Stimulated activated CD8-positive, alpha-beta memory T cell treated with anti-CD3 and anti-CD28 coated beads, Interleukin-12 subunit alpha, Interleukin-12 subunit beta, amount 100 ng/mL, for 1 hour (primary cell): ENCODE data around the gene ZNF865.
"Not testable (repeated sequence)": the region's sequence is repeated elsewhere in the genome, so short reads cannot be mapped to it uniquely, and the experiment has no call there.

ENCODE experiments used
- DNase-seq: peaks from one replicate; pipeline ENCODE4 v3.0.0-alpha.2; 2020; ENCODE audit warnings: low read depth

ZNF865 gene

DNA sequence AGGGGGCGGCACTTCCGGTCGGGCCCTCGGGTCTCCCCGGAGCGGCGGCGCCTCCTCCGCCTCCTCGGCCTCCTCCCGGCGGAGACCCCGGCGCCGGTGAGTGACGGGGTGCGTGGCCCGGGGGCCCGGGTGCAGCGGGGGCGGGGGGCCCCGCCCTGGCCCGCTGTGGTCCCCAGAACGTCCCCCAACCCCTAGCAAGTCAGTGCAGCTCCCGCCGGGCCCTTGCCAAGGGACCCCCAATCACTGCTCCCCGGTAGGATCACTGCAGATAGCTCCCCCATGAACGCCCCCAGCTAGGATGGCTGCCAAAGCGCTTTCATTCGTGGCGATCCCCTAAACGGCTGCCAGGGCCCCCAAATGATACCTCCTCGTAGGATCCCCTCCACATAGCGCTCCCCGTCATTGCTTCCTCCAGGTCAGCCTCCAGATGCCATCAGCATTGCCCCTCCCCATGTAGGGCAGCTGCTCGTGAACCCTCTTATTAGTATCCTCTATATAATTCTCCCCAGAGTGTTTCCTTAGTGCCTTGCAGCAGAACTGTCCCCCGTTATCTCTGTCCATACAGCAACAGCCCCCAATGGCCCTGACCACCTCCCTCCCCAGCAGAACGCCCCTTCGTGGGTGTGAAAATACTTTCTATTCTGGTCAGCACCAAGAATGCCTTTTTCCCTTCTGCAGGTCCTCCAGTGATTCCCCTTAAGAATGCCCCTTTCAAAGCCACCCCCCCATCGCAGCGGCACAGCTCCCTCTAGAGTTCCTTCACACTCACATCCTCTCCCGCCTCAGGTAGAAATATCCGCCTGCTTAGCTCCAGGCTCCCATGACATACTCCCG, at the start of gene ZNF865:
Gene ZNF865 (plus strand): TSS at position 11 of the 834 bp plus-strand sequence. CDS start 7,972 bp downstream, outside the sequence.
- DNase-seq = peak; percentile 56

DNA sequence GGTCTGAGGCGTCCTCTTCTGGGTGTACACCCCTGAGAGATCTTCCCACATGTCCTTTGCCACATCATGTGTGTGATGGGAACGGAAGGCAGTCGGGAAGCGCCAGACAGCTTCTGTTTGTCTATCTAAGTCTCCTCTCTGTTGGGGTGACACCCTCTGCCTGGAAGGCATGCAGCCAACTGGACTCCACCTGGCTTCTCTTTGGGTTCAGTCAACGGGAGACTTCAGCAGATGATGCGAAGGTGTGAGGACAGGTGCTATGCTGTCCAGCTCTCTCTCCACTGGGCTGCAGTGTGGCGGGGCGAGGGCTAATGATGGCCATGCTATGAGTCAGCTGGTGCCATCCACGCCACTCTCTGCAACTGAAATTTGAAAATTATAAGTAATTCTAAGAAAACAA, 45.8 kb upstream of the ZNF865 start:
- no peak for DNase-seq

DNA sequence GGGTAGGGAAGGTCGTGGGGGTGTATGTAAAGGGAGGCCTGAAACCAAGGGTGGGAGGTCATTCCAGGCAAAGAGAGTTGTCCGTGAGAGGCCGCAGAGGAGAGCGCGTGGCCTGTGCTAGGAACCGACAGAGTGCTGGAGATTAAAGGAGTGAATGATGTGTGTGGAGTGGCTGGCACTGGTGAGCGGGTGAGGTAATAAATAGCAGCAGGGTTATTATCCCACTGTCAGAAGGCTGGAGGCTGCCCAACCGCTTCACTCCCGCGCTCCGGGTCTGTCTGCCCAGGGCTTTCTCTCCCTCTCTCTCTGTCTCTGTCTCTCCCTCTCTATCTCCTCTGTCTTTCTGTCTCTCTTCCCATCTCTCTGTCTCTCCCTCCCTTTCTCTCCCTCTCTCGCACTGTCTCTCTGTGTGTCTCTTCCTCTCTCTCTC, 42.2 kb upstream of the ZNF865 start:
- no peak for DNase-seq

DNA sequence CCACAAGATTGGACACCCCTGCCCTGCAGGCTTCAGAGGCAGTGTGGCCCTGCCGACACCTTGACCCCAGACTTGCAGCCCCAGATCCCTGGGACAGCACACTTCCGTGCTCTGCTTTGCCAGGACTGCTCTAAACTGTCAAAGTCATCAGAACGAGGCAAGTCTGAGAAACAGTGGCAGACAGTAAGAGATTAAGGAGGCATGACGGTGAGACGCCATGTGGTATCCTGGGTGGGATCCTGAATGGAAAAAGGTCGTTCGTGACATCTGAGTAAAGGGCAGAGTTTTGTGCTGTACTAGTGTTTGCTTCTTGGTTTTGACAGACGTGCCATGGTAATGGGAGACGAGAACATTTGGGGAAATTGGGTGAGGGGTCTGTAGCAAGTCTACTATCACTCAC, 38.6 kb upstream of the ZNF865 start:
- DNase-seq = no peak

DNA sequence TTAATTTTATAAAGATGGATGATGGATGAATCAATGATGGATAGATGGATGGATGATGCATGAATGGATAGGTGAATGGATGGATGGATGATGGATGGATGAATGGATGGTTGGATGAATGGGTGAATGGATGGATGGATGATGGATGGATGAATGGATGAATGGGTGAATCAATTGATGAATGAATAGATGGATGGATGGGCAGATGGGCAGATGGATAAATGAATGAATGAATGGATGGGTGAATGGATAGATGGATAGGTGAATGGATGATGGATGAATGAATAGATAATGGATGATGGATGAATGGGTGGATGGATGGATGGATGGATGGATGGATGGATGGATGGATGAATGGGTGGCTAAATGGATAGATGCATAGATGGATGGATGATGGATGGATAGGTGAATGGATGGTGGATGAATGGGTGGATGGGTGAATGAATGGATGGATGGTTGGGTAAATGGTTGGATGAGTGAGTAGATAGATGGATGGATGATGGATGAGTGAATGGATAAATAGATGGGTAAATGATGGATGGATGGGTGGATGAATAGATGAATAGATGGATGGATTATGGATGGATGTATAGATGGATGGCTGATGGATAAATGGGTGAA, 37.6 kb upstream of the ZNF865 start:
- no peak for DNase-seq

DNA sequence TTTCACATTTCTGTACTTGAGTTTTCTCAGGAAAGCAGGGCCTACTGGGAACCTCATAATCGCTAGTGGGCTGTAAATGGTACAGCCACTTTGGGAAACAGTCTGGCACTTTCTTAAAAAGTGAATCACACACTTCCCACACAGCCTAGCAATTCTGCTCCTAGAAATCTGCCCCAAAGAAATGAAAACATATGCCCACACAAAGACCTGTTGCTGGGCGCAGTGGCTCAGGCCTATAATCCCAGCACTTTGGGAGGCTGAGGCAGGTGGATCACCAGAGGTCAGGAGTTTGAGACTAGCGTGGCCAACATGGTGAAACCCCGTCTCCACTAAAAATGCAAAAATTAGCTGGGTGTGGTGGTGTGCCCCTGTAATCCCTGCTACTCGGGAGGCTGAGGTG, 36.0 kb upstream of the ZNF865 start:
- not testable (repeated sequence) for DNase-seq

DNA sequence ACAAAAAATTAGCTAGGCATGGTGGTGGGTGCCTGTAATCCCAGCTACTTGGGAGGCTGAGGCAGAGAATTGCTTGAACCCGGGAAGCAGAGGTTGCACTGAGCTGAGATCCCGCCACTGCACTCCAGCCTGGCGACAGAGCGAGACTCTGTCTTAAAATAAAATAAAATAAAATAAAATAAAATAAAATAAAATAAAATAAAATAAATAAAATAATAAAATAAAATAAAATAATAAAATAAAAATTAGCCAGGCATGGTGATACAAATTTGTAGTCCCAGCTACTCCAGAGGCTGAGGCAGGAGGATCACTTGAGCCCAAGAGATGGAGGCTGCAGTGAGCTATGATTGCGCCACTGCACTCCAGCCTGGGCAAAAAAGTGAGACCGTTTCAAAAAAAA, 31.5 kb upstream of the ZNF865 start:
- not testable (repeated sequence) for DNase-seq

DNA sequence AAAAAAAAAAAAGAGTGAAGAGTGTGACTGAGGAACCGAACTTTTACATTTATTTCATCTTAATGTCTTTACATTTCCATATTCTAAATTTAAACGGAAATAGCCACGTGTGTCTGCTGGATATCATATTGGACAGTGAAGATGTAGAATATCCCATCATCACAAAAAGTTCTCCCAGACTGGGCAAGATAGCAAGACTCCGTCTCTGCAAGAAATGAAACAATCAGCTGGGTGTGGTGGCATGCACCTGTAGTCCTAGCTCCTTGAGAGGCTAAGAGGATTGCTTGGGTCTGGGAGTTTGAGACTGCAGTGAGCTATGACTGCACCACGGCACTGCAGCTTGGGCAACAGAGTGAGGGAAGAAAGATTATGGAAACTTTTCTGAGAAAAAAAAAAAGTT, 28.7 kb upstream of the ZNF865 start:
- no peak for DNase-seq

DNA sequence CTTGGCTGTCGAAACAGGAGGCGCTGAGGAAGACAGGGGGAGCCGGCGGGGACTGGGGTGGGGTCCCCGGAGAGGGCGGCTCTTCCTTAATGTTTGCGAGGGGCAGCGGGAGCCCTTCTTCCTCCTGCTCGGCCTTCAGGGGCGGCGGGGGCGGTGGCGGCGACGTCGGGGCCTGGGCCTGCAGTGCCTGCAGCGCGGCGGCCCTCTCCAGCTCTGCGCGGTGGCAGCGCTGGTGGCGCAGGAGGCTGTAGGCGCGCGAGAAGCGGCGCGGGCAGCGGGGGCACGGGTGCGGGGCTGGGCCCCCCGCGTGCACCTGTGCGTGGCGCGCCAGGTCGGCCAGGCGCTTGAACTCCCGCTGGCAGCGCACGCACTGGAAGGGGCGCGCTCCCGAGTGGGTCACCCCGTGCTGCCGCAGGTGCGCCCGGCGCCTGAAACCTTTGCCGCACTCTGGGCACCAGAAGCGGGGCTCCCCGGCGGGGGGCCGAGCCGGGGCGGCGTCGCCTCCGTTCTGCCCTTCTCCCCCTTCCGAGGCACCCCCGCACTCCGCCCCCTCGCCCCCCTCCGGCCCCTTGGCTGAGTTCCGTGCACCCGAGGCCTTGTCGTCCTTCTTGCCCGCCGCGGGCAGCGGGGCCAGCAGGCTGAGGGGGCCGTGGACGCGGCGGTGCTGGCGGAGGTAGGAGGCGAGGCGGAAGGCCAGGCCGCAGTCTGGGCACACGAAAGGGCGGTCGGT, 27.3 kb upstream of the ZNF865 start:
- no peak for DNase-seq

DNA sequence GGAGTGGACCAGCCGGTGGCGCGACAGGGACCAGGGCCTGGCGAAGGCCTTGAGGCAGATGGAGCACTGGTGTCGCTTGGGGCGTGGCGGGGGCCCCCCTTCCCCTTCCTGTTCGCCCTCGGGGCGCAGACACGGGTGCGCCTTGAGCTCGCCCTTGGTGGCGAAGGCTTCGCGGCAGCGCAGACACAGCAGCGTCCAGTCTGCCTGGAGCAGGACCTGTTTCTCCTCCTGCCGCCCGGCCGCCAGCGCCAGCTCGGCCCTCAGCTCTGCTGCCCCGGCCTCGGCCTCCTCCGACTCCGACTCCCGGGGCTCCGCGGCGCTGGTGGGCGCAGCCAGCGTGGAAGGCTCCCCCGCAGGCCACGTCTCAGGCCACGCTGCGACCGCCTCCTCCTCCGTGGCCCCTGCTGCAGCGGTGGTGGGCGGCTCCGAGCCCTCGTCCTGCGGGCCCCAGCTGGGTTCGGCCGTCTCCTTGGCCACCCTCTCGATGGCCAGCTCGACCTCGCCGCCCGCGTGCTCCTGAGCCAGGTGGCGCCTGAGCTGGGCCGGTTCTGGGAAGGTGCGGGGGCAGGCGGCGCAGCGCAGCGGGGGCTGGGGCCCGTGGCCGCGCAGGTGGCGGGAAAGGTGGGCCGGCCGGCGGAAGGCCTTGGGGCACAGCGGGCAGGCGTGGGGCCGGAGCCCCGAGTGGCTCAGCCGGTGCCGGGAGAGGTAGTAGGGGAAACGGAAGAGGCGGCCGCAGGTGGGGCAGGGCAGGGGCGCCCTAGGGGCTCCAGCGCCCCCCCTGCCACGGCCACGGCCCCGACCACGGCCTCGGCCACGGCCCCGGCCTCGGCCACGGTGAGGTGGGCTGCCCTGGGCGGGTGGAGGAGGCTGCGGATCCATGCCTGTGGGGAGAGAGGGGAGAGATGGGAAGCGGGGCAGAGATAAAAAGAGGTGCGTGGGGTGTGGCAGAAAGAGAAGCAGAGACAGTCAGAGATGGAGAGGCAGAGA, 26.4 kb upstream of the ZNF865 start:
- DNase-seq = no peak

DNA sequence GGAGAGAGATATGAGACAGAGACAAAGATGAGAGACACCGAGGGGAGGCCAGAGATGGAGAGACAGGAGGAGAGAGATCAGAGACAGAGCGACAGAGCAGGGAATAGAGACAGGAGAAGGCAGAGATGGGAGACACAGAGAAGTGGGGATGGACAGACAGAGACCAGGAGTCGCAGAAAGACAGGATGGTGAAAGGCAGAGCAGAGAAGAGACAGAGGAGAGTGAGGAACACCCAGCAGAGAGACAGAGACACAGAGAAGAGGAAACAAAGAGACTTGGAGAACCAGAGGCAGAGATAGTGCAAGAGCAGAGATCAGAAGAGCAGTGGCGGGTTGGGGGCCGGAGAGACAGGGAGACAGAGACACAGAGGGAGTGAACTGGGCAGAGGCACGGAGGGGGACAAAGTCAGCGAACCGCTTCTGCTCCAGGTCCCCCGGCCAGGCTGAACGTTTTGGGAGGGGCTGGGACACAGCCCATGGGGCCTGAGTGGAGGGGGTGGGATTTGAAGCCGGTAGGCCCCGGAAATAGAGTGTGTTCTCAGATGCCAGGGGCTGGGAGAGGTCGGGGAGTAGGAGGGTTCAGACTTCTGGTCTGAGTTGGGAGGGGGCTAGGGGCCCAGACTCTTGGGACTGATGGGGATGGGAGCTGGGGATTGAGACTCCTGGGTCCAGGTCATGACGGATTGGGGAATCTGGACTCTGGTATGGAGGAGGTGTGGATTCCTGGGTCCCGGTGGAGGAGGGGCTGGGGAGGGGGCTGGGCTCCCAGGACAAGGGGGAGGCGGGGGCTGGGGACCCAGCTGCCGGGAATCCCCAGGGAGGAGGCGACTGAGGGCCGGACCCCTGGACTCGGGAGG, 25.5 kb upstream of the ZNF865 start:
- no peak for DNase-seq

DNA sequence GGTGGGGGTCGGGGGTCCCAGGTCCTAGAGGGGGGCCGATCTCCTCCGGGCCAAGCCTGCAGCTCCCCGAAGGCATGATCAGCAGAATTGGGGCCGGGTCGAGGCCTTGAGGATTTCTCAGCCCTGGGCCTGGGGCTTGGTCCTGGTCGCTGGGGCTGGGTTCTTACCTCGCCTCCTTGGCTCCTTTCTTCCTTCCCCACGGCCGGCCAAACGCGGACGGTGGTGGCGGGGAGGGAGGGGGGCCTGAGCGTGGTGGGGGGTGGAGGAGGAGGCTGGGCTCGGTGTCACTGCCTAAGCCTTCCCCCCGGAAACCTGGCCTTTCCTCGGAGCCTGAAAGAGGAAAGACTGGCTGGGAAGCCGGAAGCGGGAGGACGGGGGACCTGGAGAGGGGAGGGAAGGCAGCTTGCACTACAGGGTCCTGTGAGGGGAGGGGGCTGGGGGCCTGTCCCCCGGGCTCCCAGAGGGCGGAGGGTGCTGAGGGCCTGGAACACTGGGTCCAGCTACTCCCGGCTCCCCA, 24.8 kb upstream of the ZNF865 start, which contains the start of gene ZNF579:
Gene ZNF579 (minus strand): TSS at position 221 of the 517 bp plus-strand sequence. CDS start 1,209 bp downstream, outside the sequence.
- DNase-seq = peak; percentile 56

DNA sequence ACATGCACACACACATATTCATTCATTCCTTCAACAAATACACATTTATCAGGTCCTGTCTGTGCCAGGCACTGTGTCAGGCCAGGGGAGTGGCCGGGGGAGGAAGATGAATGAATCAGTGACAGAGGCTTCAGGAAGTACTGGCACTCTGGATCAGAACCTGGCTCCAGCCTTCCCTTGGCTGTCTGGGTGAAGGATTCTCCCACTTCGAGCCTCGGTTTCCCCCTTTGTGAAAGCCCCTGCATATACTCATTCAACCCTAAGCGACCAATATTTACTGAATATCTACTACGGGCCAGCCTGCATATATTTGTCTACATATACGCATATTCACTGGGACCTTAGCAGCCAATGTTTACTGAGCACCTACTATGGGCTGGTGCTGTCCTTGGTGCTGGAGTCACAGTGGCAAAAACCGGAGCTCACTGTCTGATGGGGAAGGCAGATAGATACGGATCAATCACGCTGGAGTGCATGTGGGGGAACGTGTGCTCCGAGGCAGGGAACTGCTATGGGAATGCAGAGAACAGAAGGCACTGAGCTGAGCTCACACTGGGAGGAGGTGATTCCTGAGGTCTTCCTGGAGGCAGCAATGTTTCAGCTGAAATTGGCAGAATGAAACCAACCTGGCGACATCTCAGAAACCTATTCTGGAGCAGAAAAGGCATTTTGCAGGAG, 24.2 kb upstream of the ZNF865 start:
- no peak for DNase-seq

DNA sequence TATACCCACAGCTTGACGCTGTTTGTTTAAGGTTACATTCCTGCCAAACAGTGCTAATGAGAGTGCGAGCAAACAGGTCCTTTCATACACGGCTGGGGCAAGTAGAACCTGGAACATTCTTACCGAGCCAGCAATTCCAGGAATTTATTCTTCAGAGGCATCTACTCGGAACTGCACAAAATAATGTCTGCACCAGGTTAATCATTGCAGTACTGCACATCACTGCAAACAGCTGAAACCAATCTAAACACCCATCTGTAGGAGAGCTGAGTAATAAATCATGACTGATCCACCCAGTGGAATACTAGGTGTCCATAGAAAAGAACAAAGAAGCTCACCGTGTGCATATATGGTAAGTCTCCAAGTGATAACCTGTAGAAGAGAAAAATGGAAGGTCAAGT, 23.6 kb upstream of the ZNF865 start:
- DNase-seq = no peak

DNA sequence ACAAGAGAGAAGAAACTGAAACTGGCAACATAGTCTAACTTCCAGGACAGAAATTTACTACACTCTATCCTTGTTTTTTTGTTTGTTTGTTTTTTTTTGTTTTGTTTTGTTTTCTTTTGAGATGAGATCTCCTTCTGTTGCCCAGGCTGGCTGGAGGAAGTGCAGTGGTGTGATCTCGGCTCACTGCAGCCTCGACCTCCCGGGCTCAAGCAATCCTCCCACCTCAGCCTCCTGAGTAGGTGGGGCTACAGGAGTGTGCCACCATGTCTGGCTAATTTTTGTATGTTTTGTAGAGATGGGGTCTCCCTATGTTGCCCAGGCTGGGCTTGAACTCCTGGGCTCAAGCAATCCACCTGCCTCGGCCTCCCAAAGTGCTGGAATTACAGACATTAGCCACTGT, 23.2 kb upstream of the ZNF865 start:
- DNase-seq = not testable (repeated sequence)

DNA sequence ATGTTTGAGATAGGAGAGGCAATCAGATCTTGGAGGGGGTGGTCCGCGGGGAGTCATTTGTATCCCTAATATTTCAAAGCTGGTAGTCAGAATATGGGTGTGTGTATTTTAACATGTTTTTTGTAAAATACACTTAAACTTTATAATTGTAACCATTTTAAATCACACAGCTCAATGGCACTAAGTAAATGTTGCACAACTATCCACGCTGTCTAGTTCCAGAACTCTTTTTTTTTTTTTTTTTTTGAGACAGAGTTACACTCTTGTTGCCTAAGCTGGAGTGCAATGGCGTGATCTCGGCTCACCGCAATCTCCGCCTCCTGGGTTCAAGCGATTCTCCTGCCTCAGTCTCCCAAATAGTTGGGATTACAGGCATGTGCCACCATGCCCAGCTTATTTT, 21.6 kb upstream of the ZNF865 start:
- not testable (repeated sequence) for DNase-seq

DNA sequence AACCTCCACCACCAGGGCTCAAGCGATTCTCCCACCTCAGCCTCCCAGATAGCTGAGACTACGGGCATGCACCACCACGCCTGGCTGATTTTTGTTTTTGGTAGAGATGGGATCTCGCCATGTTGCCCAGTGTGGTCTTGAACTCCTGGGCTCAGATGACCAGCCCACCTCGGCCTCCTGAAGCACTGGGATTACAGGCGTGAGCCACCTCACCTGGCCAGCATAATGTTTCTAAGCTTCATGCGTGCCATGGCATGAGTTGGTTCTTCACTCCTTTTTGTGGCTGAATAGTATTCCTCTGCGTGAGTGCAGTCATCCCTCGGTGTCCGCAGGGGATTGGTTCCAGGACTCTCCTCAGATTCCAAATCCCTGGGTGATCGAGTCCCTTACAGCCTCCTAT, 20.6 kb upstream of the ZNF865 start:
- no peak for DNase-seq

DNA sequence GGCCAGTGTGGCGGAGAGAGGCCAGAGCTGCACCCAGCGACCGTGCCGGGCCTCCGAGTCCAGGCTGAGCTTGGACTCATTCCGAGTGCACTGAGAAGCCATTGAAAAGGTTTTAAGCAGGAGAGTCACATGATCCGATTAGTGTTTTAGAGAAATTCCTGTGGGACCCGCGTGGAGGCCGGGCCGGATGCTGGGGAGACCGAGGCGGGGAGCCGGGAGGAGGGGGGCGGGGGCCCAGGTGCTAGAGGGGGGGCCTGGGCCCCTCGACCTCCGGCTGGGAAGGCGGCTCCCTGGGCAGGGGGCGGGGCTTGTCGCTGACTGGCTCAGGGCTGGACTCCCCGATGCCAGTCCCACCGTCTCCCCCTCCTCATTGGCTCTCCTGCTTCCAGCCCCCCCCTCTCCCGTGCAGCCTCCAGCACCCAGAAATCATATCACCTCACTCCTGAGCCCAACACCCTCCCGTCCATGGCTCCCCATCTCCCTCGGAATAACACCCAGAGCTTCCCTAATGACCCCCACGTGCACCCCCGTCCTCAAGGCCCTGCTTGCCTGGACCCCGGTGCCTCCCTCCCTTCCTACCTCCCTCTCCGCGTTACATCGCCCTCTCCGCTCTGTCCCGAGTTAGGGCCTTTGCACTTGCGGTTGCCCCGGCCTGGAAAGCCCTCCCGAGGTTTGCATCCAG, 19.6 kb upstream of the ZNF865 start:
- DNase-seq = no peak
